Brain microvascular endothelial cell (primary cell): ENCODE results near the gene ACAN.

Experiments used
- DNase-seq: peaks from one replicate; pipeline ENCODE4 v3.0.0-alpha.2; 2020
- H3K27ac ChIP-seq: fragments of 250-450 bp; sonication (Bioruptor Pico); 2 replicates; pipeline ENCODE4 v1.5.1; 2020; ENCODE audit warnings: mild to moderate bottlenecking, moderate library complexity
- H3K27me3 ChIP-seq: fragments of 250-450 bp; sonication (Bioruptor Pico); replicated peaks from 2 replicates; pipeline ENCODE4 v1.5.1; 2020; ENCODE audit warnings: mild to moderate bottlenecking
- H3K36me3 ChIP-seq: fragments of 250-450 bp; sonication (Bioruptor Pico); replicated peaks from 2 replicates; pipeline ENCODE4 v1.5.1; 2020; ENCODE audit warnings: mild to moderate bottlenecking
- H3K4me3 ChIP-seq: 2 replicates; pipeline ENCODE4 v1.5.1; 2011; ENCODE audit warnings: low read depth, mild to moderate bottlenecking, control low read depth, low read length, moderate library complexity
- CTCF ChIP-seq: IDR thresholded peaks from 2 replicates; pipeline ENCODE4 v1.5.1; 2011; ENCODE audit warnings: low read depth, mild to moderate bottlenecking, moderate library complexity, low read length, control low read depth, inconsistent platforms; ENCODE audit errors: missing control alignments
- in situ Hi-C: cut with HindIII; loops from 2 replicates; pipeline ENCODE4 v1.10.0; 2017; ENCODE audit warnings: low sequenced_read_pairs, low pct_ligation_motif_present

Gene ACAN

GRCh38 chr15:88803920-88804247 lies 648 bp downstream of the ACAN start:
- no peak overlapping the region for H3K27ac ChIP-seq
- no peak for TF ChIP-seq CTCF
- H3K4me3 ChIP-seq = no peak overlapping the region
- no peaks in the 10 kb centered on the region for H3K36me3 ChIP-seq
- H3K27me3 ChIP-seq = peaks cover 38% of the 10 kb centered on the region
- DNase-seq = no peak
- in situ Hi-C loops = loop anchor here (25.0 kb wide), 1 partner anchor 142 kb away; no protein-coding TSS in a partner anchor

- in situ Hi-C loops = loop anchor here (25.0 kb wide), 1 partner anchor 142 kb away; no protein-coding TSS in a partner anchor
- Histone ChIP-seq H3K27ac (no peak overlapping the region), H3K4me3 (no peak overlapping the region), H3K36me3 (no peaks in the 10 kb centered on the region), H3K27me3 (peaks cover 38% of the 10 kb centered on the region)
- DNase-seq = no peak
- TF ChIP-seq CTCF = no peak
These were observed 1.0 kb downstream of the ACAN start for GRCh38 chr15:88804257-88804656.

GRCh38 chr15:88805031-88805780 lies 2.0 kb downstream of the ACAN start:
- in situ Hi-C loops = loop anchor here (25.0 kb wide), 1 partner anchor 143 kb away; no protein-coding TSS in a partner anchor
- no peak overlapping the region for H3K4me3 ChIP-seq
- no peaks in the 10 kb centered on the region for H3K36me3 ChIP-seq
- DNase-seq = no peak
- peaks cover 38% of the 10 kb centered on the region for H3K27me3 ChIP-seq
- TF ChIP-seq CTCF = no peak
- no peak overlapping the region for H3K27ac ChIP-seq

GRCh38 chr15:88810446-88810845 lies 7.2 kb downstream of the ACAN start:
- no peak overlapping the region for H3K27ac ChIP-seq
- peaks cover 3% of the 10 kb centered on the region for H3K27me3 ChIP-seq
- TF ChIP-seq CTCF = no peak
- peak; percentile 19 for DNase-seq
- H3K36me3 ChIP-seq = no peaks in the 10 kb centered on the region
- in situ Hi-C loops = loop anchor here (25.0 kb wide), 1 partner anchor 148 kb away; no protein-coding TSS in a partner anchor
- H3K4me3 ChIP-seq = no peak overlapping the region

GRCh38 chr15:88812133-88812532 lies 8.9 kb downstream of the ACAN start:
- Histone ChIP-seq H3K27me3 (no peaks in the 10 kb centered on the region), H3K4me3 (no peak overlapping the region), H3K27ac (no peak overlapping the region), H3K36me3 (no peaks in the 10 kb centered on the region)
- in situ Hi-C loops = loop anchor here (25.0 kb wide), 1 partner anchor 150 kb away; no protein-coding TSS in a partner anchor
- TF ChIP-seq CTCF = no peak
- DNase-seq = no peak
